SK-N-SH (cell line): ENCODE results near the gene SLC12A7.

Source experiments
- CTCF ChIP-seq: fragments of 200-600 bp; sonication (generic); IDR thresholded peaks from 2 replicates; pipeline ENCODE4 v1.6.1; 2017; ENCODE audit warnings: antibody characterized with exemption, mild to moderate bottlenecking, moderate library complexity
- EZH2phosphoT487 ChIP-seq: fragments of 200-600 bp; sonication (generic); IDR thresholded peaks from 2 replicates; pipeline ENCODE4 v1.6.1; 2017; ENCODE audit warnings: low read depth, mixed run types, mild to moderate bottlenecking, antibody characterized with exemption, moderate library complexity, borderline replicate concordance
- FOSL2 ChIP-seq: IDR thresholded peaks from 2 replicates; pipeline ENCODE4 v1.4.0; 2012; ENCODE audit warnings: low read depth, mild to moderate bottlenecking, moderate library complexity, borderline replicate concordance
- FOXM1 ChIP-seq: IDR thresholded peaks from 2 replicates; pipeline ENCODE4 v1.4.0; 2012; ENCODE audit warnings: low read depth, mild to moderate bottlenecking
- IRF3 ChIP-seq: fragments of 150-350 bp; IDR thresholded peaks from 2 replicates; pipeline ENCODE4 v1.6.1; 2016; ENCODE audit warnings: mild to moderate bottlenecking, low read depth, low read length
- JUND ChIP-seq: IDR thresholded peaks from 2 replicates; pipeline ENCODE4 v1.4.0; 2012
- MAX ChIP-seq: IDR thresholded peaks from 2 replicates; pipeline ENCODE4 v1.4.0; 2012; ENCODE audit warnings: low read depth
- MXI1 ChIP-seq: IDR thresholded peaks from 2 replicates; pipeline ENCODE4 v1.6.1; 2012; ENCODE audit warnings: mild to moderate bottlenecking, low read depth, low read length, improper control_type of control experiment
- POLR2AphosphoS5 ChIP-seq: IDR thresholded peaks from 2 replicates; pipeline ENCODE4 v1.6.1; 2012; ENCODE audit warnings: low read depth, low read length
- TAF1 ChIP-seq: IDR thresholded peaks from 2 replicates; pipeline ENCODE4 v1.6.1; 2012; ENCODE audit warnings: low read depth, mild to moderate bottlenecking, low read length, moderate library complexity, borderline replicate concordance
- TCF12 ChIP-seq: IDR thresholded peaks from 2 replicates; pipeline ENCODE4 v1.4.0; 2012
- USF2 ChIP-seq: fragments of 150-350 bp; IDR thresholded peaks from 2 replicates; pipeline ENCODE4 v1.6.1; 2017; ENCODE audit warnings: antibody characterized with exemption, low read length, low read depth, borderline replicate concordance
- YY1 ChIP-seq: IDR thresholded peaks from 2 replicates; pipeline ENCODE4 v1.4.0; 2012; ENCODE audit warnings: low read depth, mild to moderate bottlenecking
- ZBTB33 ChIP-seq: IDR thresholded peaks from 2 replicates; pipeline ENCODE4 v1.4.0; 2012; ENCODE audit warnings: low read depth, borderline replicate concordance

- no peak for TF ChIP-seq CTCF
- no peak for TF ChIP-seq USF2
- no peak for TF ChIP-seq JUND
- TF ChIP-seq TAF1 = no peak
- TF ChIP-seq MXI1 = no peak
- no peak for TF ChIP-seq ZBTB33
- TF ChIP-seq POLR2AphosphoS5 = no peak
- TF ChIP-seq MAX = no peak
- no peak for TF ChIP-seq YY1
- TF ChIP-seq FOXM1 = no peak
- no peak for TF ChIP-seq FOSL2
- no peak for TF ChIP-seq IRF3
- no peak for TF ChIP-seq EZH2phosphoT487
- TF ChIP-seq TCF12 = no peak
Observed at GRCh38 chr5:1040571-1040970, 71.3 kb downstream of the SLC12A7 start.
